K562 (cell line): Measurements from ENCODE around the gene CA7. TPM values are rescaled to one million over a fixed set of nuclear protein-coding genes. Genes with fewer than 3 reads are reported as not detected.

ENCODE experiments used
- ATAC-seq: fragments of 200-7000 bp; cut with Tn5 transposase; 3 replicates; pipeline ENCODE4 v1.9.1; 2020; ENCODE audit warnings: moderate library complexity
- BruUV-seq: library from RNA; stranded (reverse); fragments of 400-500 nt; replicated peaks from 2 replicates; lab custom pipeline; 2021; lab: Mats Ljungman, UMichigan
- CTCF ChIA-PET: fragments of 300-600 bp; formaldehyde crosslinking; extraction: SDS; loops from one replicate; lab custom pipeline; 2021; ENCODE audit warnings: low intra/inter-chr PET ratio; lab: Yijun Ruan, JAX
- POLR2A ChIA-PET: fragments of 300-600, 350-650 bp; sonication (Branson Sonifier 250); formaldehyde crosslinking; extraction: SDS; loops from one replicate; lab custom pipeline; 2021; ENCODE audit warnings: antibody characterized with exemption, inconsistent platforms; lab: Yijun Ruan, JAX
- DNase-seq, 4 experiments: peaks; one replicate each; pipeline versions ENCODE4 v3.0.0 to v3.0.0-alpha.2; 2011 to 2018; ENCODE audit warnings: low spot score in 3 of 4, mixed read lengths in 3 of 4; ENCODE audit errors: extremely low read depth in 1 of 4
- FAIRE-seq: peaks from 2 replicates; lab custom pipeline; 2011; peaks lifted over from hg19 to GRCh38; lab: Jason Lieb, UNC
- H2AFZ ChIP-seq: 2 replicates; pipeline ENCODE4 v1.6.0; 2011; ENCODE audit warnings: low read depth, low read length, control low read depth, inconsistent platforms
- H3K27ac ChIP-seq: fragments of 200-600 bp; 3 replicates; pipeline ENCODE4 v1.8.0; 2011; ENCODE audit warnings: low read depth, mild to moderate bottlenecking, control low read depth, inconsistent platforms, low read length, moderate library complexity, mixed read lengths; ENCODE audit errors: extremely low read depth
- H3K27me3 ChIP-seq, 2 experiments: fragments of 300-600 bp in 1 of 2; 2 replicates in 1 of 2; 3 replicates in 1 of 2; pipeline versions ENCODE4 v1.6.0 to v1.8.0; 2011; ENCODE audit warnings: inconsistent platforms in 2 of 2, low read length in 2 of 2, mild to moderate bottlenecking in 1 of 2, mixed read lengths in 1 of 2, moderate library complexity in 1 of 2; ENCODE audit not compliant: control insufficient read depth in 2 of 2, insufficient read depth in 2 of 2
- H3K36me3 ChIP-seq: fragments of 300-600 bp; 3 replicates; pipeline ENCODE4 v1.8.0; 2011; ENCODE audit warnings: mild to moderate bottlenecking, low read length, inconsistent platforms; ENCODE audit not compliant: control insufficient read depth, insufficient read depth
- H3K4me1 ChIP-seq, 2 experiments: fragments of 200-600 bp in 1 of 2; replicated peaks in 1 of 2; 2 replicates in 1 of 2; 3 replicates in 1 of 2; pipeline versions ENCODE4 v1.5.1 to v1.8.0; 2011; ENCODE audit warnings: inconsistent platforms in 2 of 2, low read length in 2 of 2, mild to moderate bottlenecking in 1 of 2, mixed read lengths in 1 of 2, moderate library complexity in 1 of 2; ENCODE audit not compliant: control insufficient read depth in 2 of 2, insufficient read depth in 2 of 2
- H3K4me2 ChIP-seq: 2 replicates; pipeline ENCODE4 v1.6.1; 2011; ENCODE audit warnings: low read length, control low read depth, inconsistent platforms, mixed read lengths; ENCODE audit not compliant: insufficient read depth
- H3K4me3 ChIP-seq: fragments of 200-600 bp; sonication (generic), shearing (Covaris generic); 2 replicates; pipeline ENCODE4 v1.5.1; 2016; ENCODE audit warnings: control low read depth, inconsistent platforms
- H3K79me2 ChIP-seq: fragments of 200-600 bp; 3 replicates; pipeline ENCODE4 v1.8.0; 2011; ENCODE audit warnings: low read length, inconsistent platforms; ENCODE audit not compliant: control insufficient read depth, insufficient read depth
- H3K9ac ChIP-seq, 2 experiments: 2 replicates each; pipeline versions ENCODE4 v1.6.0 to v1.6.1; 2011; ENCODE audit warnings: low read depth in 2 of 2, low read length in 2 of 2, control low read depth in 1 of 2, inconsistent platforms in 1 of 2, mild to moderate bottlenecking in 1 of 2, mixed read lengths in 1 of 2; ENCODE audit not compliant: insufficient read depth in 1 of 2
- H3K9me1 ChIP-seq: one replicate; pipeline ENCODE4 v1.6.0; 2011; ENCODE audit warnings: inconsistent platforms, mild to moderate bottlenecking, low read length, moderate library complexity; ENCODE audit not compliant: control insufficient read depth, insufficient read depth
- H3K9me3 ChIP-seq: replicated peaks from 2 replicates; pipeline ENCODE4 v1.5.1; 2011; ENCODE audit warnings: low read depth, low read length, inconsistent platforms; ENCODE audit not compliant: control insufficient read depth, insufficient read depth
- H4K20me1 ChIP-seq: replicated peaks from 2 replicates; pipeline ENCODE4 v1.6.1; 2011; ENCODE audit warnings: low read length, inconsistent platforms, mixed read lengths; ENCODE audit not compliant: control insufficient read depth, insufficient read depth
- IRF2 ChIP-seq: sonication (generic); formaldehyde crosslinking; IDR thresholded peaks from 2 replicates; pipeline ENCODE4 v1.8.1; 2022; ENCODE audit warnings: mild to moderate bottlenecking, missing genetic modification reagents
- NCOA2 ChIP-seq, 2 experiments: fragments of 450-650 bp; IDR thresholded peaks; 2 replicates each; pipeline ENCODE4 v1.6.1; 2018; ENCODE audit warnings: mild to moderate bottlenecking in 2 of 2, moderate library complexity in 1 of 2; ENCODE audit not compliant: partially characterized antibody in 2 of 2
- NR2C1 ChIP-seq, 2 experiments: fragments of 450-650 bp; IDR thresholded peaks; 2 replicates each; pipeline ENCODE4 v1.6.1; 2017; ENCODE audit warnings: mild to moderate bottlenecking in 2 of 2, antibody characterized with exemption in 1 of 2, inconsistent platforms in 1 of 2, missing compliant biosample characterization in 1 of 2, missing genetic modification characterization in 1 of 2
- NR2C2 ChIP-seq, 2 experiments: fragments of 200-800 bp in 1 of 2; sonication (Bioruptor generic) in 1 of 2; sonication (generic) in 1 of 2; formaldehyde crosslinking in 1 of 2; IDR thresholded peaks; 2 replicates each; pipeline versions ENCODE4 v1.6.1 to v1.8.0; 2016 to 2022; ENCODE audit warnings: mild to moderate bottlenecking in 1 of 2, missing compliant biosample characterization in 1 of 2, missing genetic modification characterization in 1 of 2, missing genetic modification reagents in 1 of 2
- NRF1 ChIP-seq, 2 experiments: fragments of 450-650 bp; IDR thresholded peaks in 1 of 2; conservative IDR thresholded peaks in 1 of 2; 2 replicates each; pipeline ENCODE4 v1.6.1; 2014; ENCODE audit warnings: mild to moderate bottlenecking in 2 of 2
- SMAD1 ChIP-seq: fragments of 150-350 bp; IDR thresholded peaks from 2 replicates; pipeline ENCODE4 v1.6.1; 2014; ENCODE audit warnings: low read length, low read depth; ENCODE audit not compliant: partially characterized antibody
- SMARCA4 ChIP-seq: fragments of 450-650 bp; IDR thresholded peaks from 2 replicates; pipeline ENCODE4 v1.6.1; 2016
- SMARCC2 ChIP-seq: fragments of 450-650 bp; IDR thresholded peaks from 2 replicates; pipeline ENCODE4 v1.6.1; 2017; ENCODE audit warnings: antibody characterized with exemption, moderate library complexity, mild to moderate bottlenecking, low read depth
- SRF ChIP-seq, 2 experiments: fragments of 250-450, 450-650 bp in 1 of 2; sonication (Bioruptor Pico) in 1 of 2; sonication (generic) in 1 of 2; formaldehyde crosslinking; IDR thresholded peaks; 2 replicates each; pipeline versions ENCODE4 v1.5.0 to v1.5.1; 2020 to 2022; ENCODE audit warnings: mild to moderate bottlenecking in 1 of 2, missing genetic modification reagents in 1 of 2
- TEAD4 ChIP-seq, 2 experiments: sonication (generic) in 1 of 2; formaldehyde crosslinking in 1 of 2; IDR thresholded peaks; 2 replicates each; pipeline versions ENCODE4 v1.6.1 to v1.8.0; 2012 to 2022; ENCODE audit warnings: borderline replicate concordance in 1 of 2, inconsistent platforms in 1 of 2, low read length in 1 of 2, mild to moderate bottlenecking in 1 of 2, missing genetic modification reagents in 1 of 2
- ZFP36 ChIP-seq: fragments of 150-350 bp; IDR thresholded peaks from 2 replicates; pipeline ENCODE4 v1.6.1; 2018; ENCODE audit warnings: low read length, low read depth; ENCODE audit not compliant: partially characterized antibody
- ZNF239 ChIP-seq: fragments of 250-450 bp; sonication (Bioruptor Pico); IDR thresholded peaks from 2 replicates; pipeline ENCODE4 v1.4.0; 2020; ENCODE audit warnings: mild to moderate bottlenecking
- ZNF274 ChIP-seq: IDR thresholded peaks from 2 replicates; pipeline ENCODE4 v1.6.1; 2011; ENCODE audit warnings: low read depth, mild to moderate bottlenecking, low read length, moderate library complexity, borderline replicate concordance
- WGBS: fragments of 100-300 bp; shearing (Covaris generic); methylation state at CpG from one replicate; pipeline ENCODE4 v1.1.6; 2016; ENCODE audit warnings: low coverage, mixed read lengths; ENCODE audit not compliant: insufficient coverage; ENCODE audit errors: missing lambda C conversion rate; 5-methylcytosine and 5-hydroxymethylcytosine counted together
- in situ Hi-C: fragments of 300-500 bp; cut with MboI; formaldehyde crosslinking; loops from 4 replicates; pipeline ENCODE4 v1.15.0; 2018; ENCODE audit warnings: inconsistent platforms, mixed read lengths
- intact Hi-C: fragments of 100-400 bp; cut with micrococcal nuclease; formaldehyde crosslinking; loops from 2 replicates; pipeline ENCODE4 v1.14.2; 2022
- polyA plus RNA-seq, 8 experiments: library from polyadenylated mRNA; depleted of rRNA in 4 of 8; stranded (reverse) in 5 of 8; unstranded in 3 of 8; fragments of >200 nt; fragmentation: Nextera tagmentation in 2 of 8; fragmentation: Illumina TruSeq in 1 of 8; extraction: Ambion mirVana in 2 of 8; extraction: Trizol in 1 of 8; gene quantifications; 2 replicates each; pipeline versions ENCODE4 v1.2.1 to v1.2.3, GENCODE V29; 2011 to 2014; ENCODE audit warnings: inconsistent platforms in 1 of 8, missing spikeins in 1 of 8
- total RNA-seq, 7 experiments: library from RNA; depleted of rRNA in 6 of 7; stranded (reverse); fragments of >200 nt in 6 of 7; fragmentation: Illumina TruSeq in 2 of 7; extraction: Trizol in 2 of 7; gene quantifications; 2 replicates each; pipeline versions ENCODE4 v1.2.1 to v1.2.3, GENCODE V29; 2011 to 2021; ENCODE audit warnings: low replicate concordance in 1 of 7
- TF ChIP-seq, protein P1 (sequence below): sonication (generic); formaldehyde crosslinking; IDR thresholded peaks from 2 replicates; pipeline ENCODE4 v1.4.0; 2020; ENCODE audit warnings: mild to moderate bottlenecking, missing genetic modification reagents

The CA7 gene
- total and polyA plus RNA-seq, 9 of the 15 experiments (the other 6 are each of a cell fraction or from before 2014, with no cell fraction given) = 0.03 to 0.07 (median 0.05) TPM; not detected in 5

GRCh38 chr16:66862023-66862520, 17.9 kb downstream of the CA7 start:
- FAIRE-seq (no peak), ATAC-seq (no peak), DNase-seq (no peak)
- Histone ChIP-seq H3K4me3 (no peak overlapping the region), H3K79me2 (no peaks in the 10 kb centered on the region), H3K9me1 (no peaks in the 10 kb centered on the region), H3K27ac (no peak overlapping the region), H3K4me1 (no peaks in the 10 kb centered on the region; a peak in 1 of 5 replicates), H3K4me2 (no peak overlapping the region), H2AFZ (no peak overlapping the region), H3K36me3 (no peaks in the 10 kb centered on the region), H3K9me3 (no peaks in the 10 kb centered on the region), H4K20me1 (no peaks in the 10 kb centered on the region), H3K27me3 (no peaks in the 10 kb centered on the region), H3K9ac (no peak overlapping the region)
- intact Hi-C loops (no loop called here), in situ Hi-C loops (loop anchor here (10.0 kb wide), 1 partner anchor 457 kb away; no protein-coding TSS in a partner anchor)
- TF ChIP-seq NR2C2 (CRISPR knock-in tag; IDR thresholded peaks at IDR 0.05) (peak; percentile 52; the same call in 1 of the 2 replicates), NR2C2 (tag; IDR thresholded peaks at IDR 0.05) (peak; percentile 78), SMAD1 (no peak), NR2C1 (IDR thresholded peaks at IDR 0.05) (peak; percentile 86), NR2C1 (tag; IDR thresholded peaks at IDR 0.05) (peak; percentile 88)
- 35% methylated on average over 8 of the region's 8 CpGs for WGBS
- ChIA-PET CTCF (no interaction called here), POLR2A (interaction anchor here (0.6 kb wide), 1 partner anchor 427 kb away, joined by 3 read pairs; no protein-coding TSS in a partner anchor)
- BruUV-seq = no TSS peak

- ATAC-seq (no peak), DNase-seq (no peak), FAIRE-seq (no peak)
- intact Hi-C loops = no loop called here
- no peak overlapping the region for H3K9ac ChIP-seq
- H3K4me3 ChIP-seq = no peak overlapping the region
- no peak overlapping the region for H2AFZ ChIP-seq
- H3K36me3 ChIP-seq = no peaks in the 10 kb centered on the region
- in situ Hi-C loops = loop anchor here (10.0 kb wide), 1 partner anchor 459 kb away; no protein-coding TSS in a partner anchor
- H3K79me2 ChIP-seq = no peaks in the 10 kb centered on the region
- no peaks in the 10 kb centered on the region for H4K20me1 ChIP-seq
- ChIA-PET POLR2A (interaction anchor here (0.8 kb wide), 1 partner anchor 16 kb away, joined by 3 read pairs; no protein-coding TSS in a partner anchor), CTCF (no interaction called here)
- H3K9me1 ChIP-seq = peaks cover 2% of the 10 kb centered on the region
- no peak overlapping the region for H3K27ac ChIP-seq
- no peaks in the 10 kb centered on the region for H3K9me3 ChIP-seq
- H3K4me2 ChIP-seq = no peak overlapping the region
- no peaks in the 10 kb centered on the region for H3K27me3 ChIP-seq
- BruUV-seq = no TSS peak
- H3K4me1 ChIP-seq = no peaks in the 10 kb centered on the region
- TF ChIP-seq ZNF239 (CRISPR knock-in tag) (no peak), TEAD4 (IDR thresholded peaks at IDR 0.05; ENCODE audit: low read length) (no peak), TEAD4 (CRISPR knock-in tag; IDR thresholded peaks at IDR 0.05; ENCODE audit: borderline replicate concordance) (no peak), ZFP36 (no peak), SMARCC2 (no peak), IRF2 (CRISPR knock-in tag) (no peak), NCOA2 (IDR thresholded peaks at IDR 0.05; ENCODE audit: partially characterized antibody in 2 of 2) (no peak), ZNF274 (no peak), SRF (CRISPR knock-in tag; IDR thresholded peaks at IDR 0.05) (no peak), NRF1 (conservative IDR thresholded peaks at IDR 0.05 in 1 of 2, IDR thresholded peaks at IDR 0.05 in 1 of 2) (no peak), SMARCA4 (no peak)
- TF ChIP-seq, protein P1, sequence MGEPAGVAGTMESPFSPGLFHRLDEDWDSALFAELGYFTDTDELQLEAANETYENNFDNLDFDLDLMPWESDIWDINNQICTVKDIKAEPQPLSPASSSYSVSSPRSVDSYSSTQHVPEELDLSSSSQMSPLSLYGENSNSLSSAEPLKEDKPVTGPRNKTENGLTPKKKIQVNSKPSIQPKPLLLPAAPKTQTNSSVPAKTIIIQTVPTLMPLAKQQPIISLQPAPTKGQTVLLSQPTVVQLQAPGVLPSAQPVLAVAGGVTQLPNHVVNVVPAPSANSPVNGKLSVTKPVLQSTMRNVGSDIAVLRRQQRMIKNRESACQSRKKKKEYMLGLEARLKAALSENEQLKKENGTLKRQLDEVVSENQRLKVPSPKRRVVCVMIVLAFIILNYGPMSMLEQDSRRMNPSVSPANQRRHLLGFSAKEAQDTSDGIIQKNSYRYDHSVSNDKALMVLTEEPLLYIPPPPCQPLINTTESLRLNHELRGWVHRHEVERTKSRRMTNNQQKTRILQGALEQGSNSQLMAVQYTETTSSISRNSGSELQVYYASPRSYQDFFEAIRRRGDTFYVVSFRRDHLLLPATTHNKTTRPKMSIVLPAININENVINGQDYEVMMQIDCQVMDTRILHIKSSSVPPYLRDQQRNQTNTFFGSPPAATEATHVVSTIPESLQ (CRISPR knock-in tag) = no peak
These were observed 19.5 kb downstream of the CA7 start for GRCh38 chr16:66863707-66864106.
